Adrenal gland (tissue), 12 donors: ENCODE results near the gene PNPLA2. TPM values are rescaled to one million over a fixed set of nuclear protein-coding genes. Genes with fewer than 3 reads are reported as not detected.
A peak's percentile ranks its signal among the peaks of the same experiment; 100 is the strongest.

Experiments used
- DNase-seq, 7 donors: peaks; one replicate each; pipeline ENCODE4 v3.0.0-alpha.2; 2019 to 2020
- H3K27ac ChIP-seq, 5 donors: fragments of 200-600 bp; sonication (generic) in 4 of 5; 1 replicate in 3 of 5; 2 replicates in 2 of 5; pipeline versions ENCODE4 v1.5.1 to v1.8.0; 2016 to 2020; ENCODE audit warnings: mild to moderate bottlenecking in 1 of 5
- H3K27me3 ChIP-seq: fragments of 200-600 bp; 2 replicates; pipeline ENCODE4 v1.8.0; 2021
- H3K36me3 ChIP-seq, 2 donors: fragments of 200-600 bp; replicated peaks in 1 of 2; 1 replicate in 1 of 2; 2 replicates in 1 of 2; pipeline versions ENCODE4 v1.5.1 to v1.8.0; 2018 to 2022
- H3K4me1 ChIP-seq, 2 donors: fragments of 200-600 bp; replicated peaks in 1 of 2; 1 replicate in 1 of 2; 2 replicates in 1 of 2; pipeline versions ENCODE4 v1.5.1 to v1.8.0; 2018 to 2021
- H3K4me3 ChIP-seq, 4 donors: fragments of 200-600 bp; sonication (generic) in 3 of 4; one replicate each; pipeline ENCODE4 v1.5.1; 2016 to 2018
- H3K9me3 ChIP-seq, 3 donors: fragments of 200-600 bp; sonication (generic) in 1 of 3; replicated peaks in 1 of 3; 1 replicate in 2 of 3; 2 replicates in 1 of 3; pipeline versions ENCODE4 v1.5.1 to v1.8.0; 2016 to 2021
- CTCF ChIP-seq, 6 experiments: fragments of 450-650 bp in 4 of 6; fragments of 200-600 bp in 2 of 6; sonication (generic) in 1 of 6; IDR thresholded peaks; 1 replicate in 5 of 6; 2 replicates in 1 of 6; pipeline versions ENCODE4 v1.5.1 to v1.8.0; 2016 to 2021; ENCODE audit warnings: antibody characterized with exemption in 6 of 6, mild to moderate bottlenecking in 2 of 6, moderate library complexity in 1 of 6
- POLR2A ChIP-seq, 2 donors: fragments of 450-650 bp; IDR thresholded peaks; one replicate each; pipeline ENCODE4 v1.6.1; 2017; ENCODE audit warnings: antibody characterized with exemption in 2 of 2, mild to moderate bottlenecking in 2 of 2, moderate library complexity in 1 of 2
- WGBS, 4 donors: extraction: QIAGEN DNeasy Blood & Tissue Kit in 2 of 4; methylation state at CpG; one replicate each; pipeline versions ENCODE4 v1.1.5 to v1.1.7; 2013 to 2017; 5-methylcytosine and 5-hydroxymethylcytosine counted together
- intact Hi-C, 2 donors: fragments of 100-400 bp; cut with DNase I; formaldehyde crosslinking; loops; one replicate each; pipeline versions ENCODE4 v1.14.1 to v1.15.0; 2022 to 2023
- polyA plus RNA-seq, 3 donors: library from polyadenylated mRNA; stranded (reverse); fragments of 200-250 nt in 2 of 3; fragments of 350-450 nt in 1 of 3; fragmentation: Illumina TruSeq in 1 of 3; extraction: RNeasy Lipid Tissue Mini Kit (QIAGEN cat#74804) in 1 of 3; gene quantifications; one replicate each; pipeline ENCODE4 v1.2.3, GENCODE V29; 2013 to 2014
- total RNA-seq, 9 donors: library from RNA; depleted of rRNA in 4 of 9; stranded (reverse); fragments of >200 nt in 4 of 9; fragments of 120-200 nt in 1 of 9; fragmentation: NEBNext Ultra II Directional in 1 of 9; extraction: Animal tissue kit (Norgen Biotek cat#: 25700) in 1 of 9; gene quantifications; one replicate each; pipeline versions ENCODE4 v1.1.0 to v1.2.4, GENCODE V29; 2013 to 2023
- donor health status: healthy with polysubstance abuse.
- donor health status: Bipolar disorder and iron deficiency.
- donor health status: DM: yes; HTN: yes; CAD: no.
- donor health status: DM: no; HTN: no; CAD: no.
- donor health status: DM: no; HTN: no; CAD: no.
- donor health status: DM: yes; HTN: yes; CAD: no.

PNPLA2 gene
- total and polyA plus RNA-seq, 12 donors = 24.1 to 403 (median 124) TPM

GRCh38 chr11:796565-797295, 22.0 kb upstream of the PNPLA2 start:
- intact Hi-C loops = no loop called here

GRCh38 chr11:797296-798092, 21.2 kb upstream of the PNPLA2 start:
- Histone ChIP-seq H3K4me1 (peaks cover 20 to 27% of the 10 kb centered on the region in 2 donors), H3K9me3 (no peaks in the 10 kb centered on the region), H3K27me3 (no peaks in the 10 kb centered on the region), H3K27ac (peak overlapping the region in 4 of 5 donors; percentile 59 to 85 (median 78)), H3K36me3 (peaks cover 0 to 41% of the 10 kb centered on the region in 2 donors), H3K4me3 (peak overlapping the region in 3 of 4 donors; percentile 11 to 88 (median 47))
- peak; percentile 65 to 88 (median 67) for DNase-seq
- intact Hi-C loops = no loop called here
- WGBS, 4 donors = 0 to 5% (median 1%) methylated on average over 6 to 57 of the region's 57 CpGs; no CpG with 5 or more reads in 1 of the 4 donors
- TF ChIP-seq POLR2A (IDR thresholded peaks at IDR 0.05) = no peak
- no peak for TF ChIP-seq CTCF (IDR thresholded peaks at IDR 0.05)

More at GRCh38 chr11:796565-797295, 22.0 kb upstream of the PNPLA2 start:
- TF ChIP-seq CTCF (IDR thresholded peaks at IDR 0.05) (no peak), POLR2A (IDR thresholded peaks at IDR 0.05) (no peak)
- Histone ChIP-seq H3K4me1 (peaks cover 20 to 27% of the 10 kb centered on the region in 2 donors), H3K27me3 (no peaks in the 10 kb centered on the region), H3K4me3 (peak overlapping the region in 2 of 4 donors; percentile 65 to 88), H3K36me3 (peaks cover 0 to 34% of the 10 kb centered on the region in 2 donors), H3K9me3 (no peaks in the 10 kb centered on the region), H3K27ac (peak overlapping the region; percentile 2 to 85 (median 76))
- 19 to 40% (median 27%) methylated on average over 9 to 18 of the region's 18 CpGs for WGBS, 4 donors
- no peak for DNase-seq

- peaks cover 20 to 27% of the 10 kb centered on the region in 2 donors for H3K4me1 ChIP-seq
- peaks cover 0 to 48% of the 10 kb centered on the region in 2 donors for H3K36me3 ChIP-seq
- TF ChIP-seq POLR2A (IDR thresholded peaks at IDR 0.05) (no peak), CTCF (IDR thresholded peaks at IDR 0.05) (peak; percentile 47 to 94 (median 73))
- peak; percentile 66 to 82 (median 77) for DNase-seq
- 0 to 3% (median 2%) methylated on average over 1 to 69 of the region's 69 CpGs; no CpG with 5 or more reads in 1 of the 4 donors for WGBS, 4 donors
- no peaks in the 10 kb centered on the region for H3K27me3 ChIP-seq
- H3K9me3 ChIP-seq = no peaks in the 10 kb centered on the region
- H3K4me3 ChIP-seq = peak within 1 kb of the TSS in 3 of 4 donors; percentile 11 to 88 (median 47)
- intact Hi-C loops = no loop called here
- peak within 1 kb of the TSS in 4 of 5 donors; percentile 59 to 85 (median 78) for H3K27ac ChIP-seq
Measured at GRCh38 chr11:798093-798713, 20.5 kb upstream of the PNPLA2 start, which contains the start of gene SLC25A22. Gene SLC25A22 (minus strand): TSS chr11:798281. CDS start chr11:795006, 3,275 bp downstream.
